C1 segment of cervical spinal cord (tissue), 14 donors: ENCODE data around the gene AAMP.
"Not testable (repeated sequence)": the region's sequence is repeated elsewhere in the genome, so short reads cannot be mapped to it uniquely, and the experiment has no call there.

ENCODE experiments used
- DNase-seq, 14 donors: peaks; one replicate each; lab custom pipeline; 2025; lab: John Stamatoyannopoulos, UW

AAMP gene, protein sequence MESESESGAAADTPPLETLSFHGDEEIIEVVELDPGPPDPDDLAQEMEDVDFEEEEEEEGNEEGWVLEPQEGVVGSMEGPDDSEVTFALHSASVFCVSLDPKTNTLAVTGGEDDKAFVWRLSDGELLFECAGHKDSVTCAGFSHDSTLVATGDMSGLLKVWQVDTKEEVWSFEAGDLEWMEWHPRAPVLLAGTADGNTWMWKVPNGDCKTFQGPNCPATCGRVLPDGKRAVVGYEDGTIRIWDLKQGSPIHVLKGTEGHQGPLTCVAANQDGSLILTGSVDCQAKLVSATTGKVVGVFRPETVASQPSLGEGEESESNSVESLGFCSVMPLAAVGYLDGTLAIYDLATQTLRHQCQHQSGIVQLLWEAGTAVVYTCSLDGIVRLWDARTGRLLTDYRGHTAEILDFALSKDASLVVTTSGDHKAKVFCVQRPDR

DNA sequence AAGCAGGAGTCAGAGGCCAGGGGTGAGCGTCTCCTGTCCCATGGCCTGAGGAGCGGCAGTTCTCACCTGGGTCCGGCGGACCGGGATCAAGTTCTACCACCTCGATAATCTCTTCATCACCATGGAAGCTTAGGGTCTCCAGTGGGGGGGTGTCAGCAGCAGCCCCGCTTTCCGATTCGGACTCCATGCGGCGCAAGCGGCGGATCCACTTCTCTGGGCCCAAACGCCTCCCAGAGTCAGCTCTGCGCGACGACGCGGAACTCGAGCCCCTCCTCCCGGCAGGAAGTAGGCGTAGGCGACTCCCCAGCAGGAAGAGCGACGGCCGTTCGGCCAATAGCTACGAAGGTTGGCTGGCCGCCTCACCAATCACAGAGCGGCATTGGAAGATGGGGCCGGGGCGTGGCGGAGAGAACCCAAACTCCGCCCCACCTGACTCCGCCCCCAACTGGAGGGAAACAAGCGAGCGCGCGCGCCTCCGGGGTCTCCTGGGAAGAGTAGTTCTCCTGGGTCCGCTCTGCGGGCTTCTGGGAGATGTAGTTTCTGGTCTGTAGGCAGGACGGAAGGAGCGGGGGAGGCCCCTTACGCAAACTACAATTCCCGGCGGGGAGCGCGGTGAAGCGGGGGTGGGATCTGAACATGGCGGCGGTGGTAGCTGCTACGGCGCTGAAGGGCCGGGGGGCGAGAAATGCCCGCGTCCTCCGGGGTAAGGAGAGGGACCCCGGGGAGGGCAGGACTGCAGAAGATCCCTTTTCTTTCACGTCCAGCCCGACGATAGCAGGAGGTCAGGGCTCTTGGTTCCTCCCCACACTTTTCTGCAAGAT, at the start of gene AAMP, which contains the start of gene PNKD:
Gene AAMP (minus strand): TSS at position 238 of the 821 bp plus-strand sequence. CDS start 51 bp downstream, at position 187.
Gene PNKD (plus strand): TSS at position 620 of the 821 bp plus-strand sequence. CDS start 17 bp downstream, at position 637.
- peak; percentile 93 to 100 (median 99) for DNase-seq

DNA sequence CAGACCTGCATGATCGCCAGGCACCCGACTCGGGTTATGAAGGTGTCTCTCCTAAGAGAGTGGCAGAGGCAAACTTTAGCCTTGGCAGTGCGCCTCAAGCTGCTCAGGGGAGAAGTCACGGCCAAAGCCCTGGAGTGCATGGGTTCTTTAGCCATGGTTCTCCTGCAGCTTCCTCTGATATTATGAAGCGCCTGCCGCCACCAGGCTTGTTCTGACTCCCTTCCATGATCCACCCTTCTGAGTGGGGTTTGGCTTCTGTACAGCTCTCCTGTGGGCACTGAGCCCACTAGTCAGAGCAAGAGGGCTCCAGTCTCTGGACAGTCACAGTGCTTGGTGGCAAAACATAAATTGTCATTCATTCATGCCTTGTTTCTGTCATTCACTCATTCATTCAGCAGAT, 48.3 kb upstream of the AAMP start:
- DNase-seq: no peak

DNA sequence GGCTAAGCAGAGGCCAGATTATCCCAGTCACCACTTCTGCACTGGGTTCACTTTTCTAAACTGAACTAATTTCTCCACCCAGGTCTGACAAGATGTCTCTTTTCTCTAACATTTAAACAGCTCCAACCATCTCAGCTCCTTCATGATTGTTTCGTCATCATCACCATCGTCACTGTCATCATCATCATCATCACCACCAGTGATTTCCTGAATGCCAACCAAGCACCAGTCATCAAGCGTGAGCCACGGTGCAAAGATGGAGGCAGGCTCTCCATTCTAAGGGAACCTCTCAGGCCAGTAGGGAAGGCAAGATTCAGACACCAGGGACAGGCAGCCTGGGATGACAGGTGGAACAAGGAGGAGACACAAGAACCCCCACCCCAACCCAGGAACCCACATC, 47.9 kb upstream of the AAMP start:
- DNase-seq: no peak

DNA sequence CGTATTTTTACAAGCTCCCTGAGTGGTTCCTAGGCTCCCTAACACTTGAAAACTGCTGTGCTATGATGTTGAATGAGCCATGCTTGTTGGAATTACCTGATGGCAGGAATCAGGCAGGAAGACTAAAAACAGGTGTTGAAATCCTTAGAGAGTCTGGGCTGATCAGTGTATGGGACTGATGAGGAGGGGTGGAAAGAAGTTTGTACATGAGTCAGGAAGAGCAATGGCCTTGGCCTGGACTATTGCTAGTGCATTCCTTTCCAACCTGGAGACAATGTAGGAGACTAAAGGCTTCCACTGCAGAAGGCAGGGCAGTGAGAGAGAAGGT, 47.3 kb upstream of the AAMP start:
- no peak for DNase-seq

DNA sequence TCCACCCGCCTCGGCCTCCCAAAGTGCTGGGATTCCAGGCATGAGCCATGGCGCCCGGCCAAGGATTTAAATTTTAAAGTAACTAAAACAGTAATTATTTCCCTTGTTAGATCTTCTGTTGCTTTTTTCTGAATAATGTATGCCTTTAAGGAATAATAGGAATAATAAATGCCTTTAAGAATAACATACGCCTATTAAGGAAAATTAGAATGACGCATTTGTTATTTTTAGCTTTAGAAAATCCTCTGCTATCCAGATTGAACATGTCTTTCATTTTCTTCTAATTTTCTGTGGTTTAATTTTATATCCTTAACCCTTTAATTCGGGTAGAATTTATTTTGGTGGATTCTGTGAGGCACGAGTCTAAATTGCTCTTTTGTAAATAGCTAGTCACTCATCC, 45.5 kb upstream of the AAMP start:
- DNase-seq: no peak

DNA sequence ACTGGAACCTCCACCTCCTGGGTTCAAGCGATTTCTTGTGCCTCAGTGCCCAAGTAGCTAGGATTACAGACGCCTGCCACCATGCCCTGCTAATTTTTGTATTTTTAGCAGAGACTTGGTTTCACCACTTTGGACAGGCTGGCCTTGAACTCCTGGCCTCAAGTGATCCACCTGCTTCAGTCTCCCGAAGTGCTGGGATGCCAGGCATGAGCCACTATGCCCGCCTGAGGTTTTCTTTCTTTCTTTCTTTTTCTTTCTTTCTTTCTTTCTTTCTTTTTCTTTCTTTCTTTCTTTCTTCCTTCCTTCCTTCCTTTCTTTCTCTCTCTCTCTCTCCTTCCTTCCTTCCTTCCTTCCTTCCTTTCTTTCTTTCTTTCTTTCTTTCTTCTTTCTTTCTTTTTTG, 44.8 kb upstream of the AAMP start:
- not testable (repeated sequence) for DNase-seq

DNA sequence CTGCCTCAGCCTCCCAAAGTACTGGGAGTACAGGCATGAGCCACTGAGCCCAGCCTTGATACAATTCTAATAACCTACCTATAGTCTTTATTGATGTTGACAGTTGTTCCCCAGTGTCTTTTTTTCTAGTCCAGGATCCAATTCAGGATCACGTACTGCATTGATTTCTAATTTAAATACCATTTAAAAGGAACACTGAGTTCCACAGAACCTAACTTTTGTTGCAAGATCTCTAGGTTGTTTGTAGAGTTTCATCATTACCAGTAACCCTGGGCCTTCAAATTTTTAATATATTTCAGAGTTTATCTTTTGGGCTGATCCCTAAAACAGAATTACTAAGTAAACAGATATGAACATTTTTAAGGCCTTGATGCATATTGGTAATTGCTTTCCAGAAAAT, 43.4 kb upstream of the AAMP start:
- no peak for DNase-seq

DNA sequence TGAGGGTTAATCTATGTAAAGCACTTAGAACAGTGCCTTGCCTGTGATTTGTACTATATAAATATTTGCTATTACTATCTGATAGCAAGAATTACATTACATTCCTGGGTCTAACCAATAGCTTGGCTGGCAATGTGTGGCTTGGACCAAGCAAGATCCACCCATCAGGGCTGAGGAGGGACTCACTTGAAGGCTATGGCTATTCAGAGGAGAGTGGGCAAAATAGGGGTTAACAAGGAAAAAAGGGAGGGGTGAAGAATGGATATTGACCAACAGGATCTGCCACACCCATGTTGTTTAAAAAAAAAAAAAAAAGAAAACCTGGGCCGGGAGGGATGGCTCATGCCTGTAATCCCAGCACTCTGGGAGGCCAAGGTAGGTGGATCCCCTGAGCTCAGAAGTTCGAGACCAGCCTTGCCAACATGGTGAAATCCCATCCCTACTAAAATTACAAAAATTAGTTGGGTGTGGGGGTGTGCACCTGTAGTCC, 42.4 kb upstream of the AAMP start:
- no peak for DNase-seq

DNA sequence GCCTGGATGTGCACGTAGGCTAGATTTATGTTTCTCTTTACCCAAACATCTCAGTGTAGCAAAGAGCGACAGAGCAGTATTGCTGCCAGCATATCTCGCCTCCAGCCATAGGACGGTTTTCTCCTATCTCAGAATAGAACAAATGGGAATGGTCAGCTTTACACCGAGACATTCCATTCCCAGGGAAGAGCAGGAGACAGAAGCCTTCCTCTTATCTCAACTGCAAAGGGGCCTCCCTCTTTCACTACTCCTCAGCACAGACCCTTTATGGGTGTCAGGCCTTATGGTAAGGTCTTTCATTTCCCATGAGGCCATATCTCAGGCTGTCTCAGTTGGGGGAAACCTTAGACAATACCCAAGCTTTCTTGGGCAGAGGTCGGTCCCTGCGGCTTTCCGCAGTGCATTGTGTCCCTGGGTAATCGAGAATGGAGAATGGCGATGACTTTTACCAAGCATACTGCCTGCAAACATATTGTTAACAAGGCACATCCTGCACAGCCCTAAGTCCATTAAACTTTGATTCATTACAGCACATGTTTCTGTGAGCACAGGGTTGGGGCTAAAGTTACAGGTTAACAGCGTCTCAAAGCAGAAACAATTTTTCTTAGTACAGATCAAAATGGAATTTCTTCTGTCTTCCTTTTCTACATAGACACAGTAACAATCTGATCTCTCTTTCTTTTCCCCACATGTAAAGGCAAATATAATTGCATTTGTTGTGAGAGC, 41.8 kb upstream of the AAMP start:
- not testable (repeated sequence) for DNase-seq

DNA sequence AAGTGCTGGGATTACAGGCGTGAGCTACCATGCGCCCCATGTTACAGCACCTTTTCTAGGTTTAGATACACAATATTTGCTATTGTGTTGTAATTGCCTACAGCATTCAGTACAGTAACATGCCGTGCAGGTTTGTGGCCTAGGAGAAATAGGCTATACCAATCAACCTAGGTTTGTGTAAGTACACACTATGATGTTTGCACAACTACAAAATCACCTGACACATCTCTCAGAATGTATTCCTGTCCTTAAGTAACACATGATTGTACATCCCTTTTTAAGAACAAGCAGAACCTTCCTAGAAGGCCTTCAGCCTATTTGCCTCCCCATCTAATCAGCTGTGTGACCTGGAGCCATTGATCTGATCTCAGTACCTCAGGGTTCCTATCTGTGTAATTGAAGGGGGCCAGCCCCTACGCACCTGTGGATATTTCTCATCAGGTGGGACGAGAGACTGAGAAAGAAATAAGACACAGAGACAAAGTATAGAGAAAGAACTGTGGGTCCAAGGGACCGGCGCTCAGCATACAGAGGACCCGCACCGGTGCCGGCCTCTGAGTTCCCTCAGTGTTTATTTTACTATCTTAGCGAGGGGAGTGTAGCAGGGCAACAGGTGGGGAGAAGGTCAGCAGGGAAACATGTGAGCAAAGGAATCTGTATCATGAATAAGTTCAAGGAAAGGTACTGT, 41.1 kb upstream of the AAMP start:
- DNase-seq: no peak

DNA sequence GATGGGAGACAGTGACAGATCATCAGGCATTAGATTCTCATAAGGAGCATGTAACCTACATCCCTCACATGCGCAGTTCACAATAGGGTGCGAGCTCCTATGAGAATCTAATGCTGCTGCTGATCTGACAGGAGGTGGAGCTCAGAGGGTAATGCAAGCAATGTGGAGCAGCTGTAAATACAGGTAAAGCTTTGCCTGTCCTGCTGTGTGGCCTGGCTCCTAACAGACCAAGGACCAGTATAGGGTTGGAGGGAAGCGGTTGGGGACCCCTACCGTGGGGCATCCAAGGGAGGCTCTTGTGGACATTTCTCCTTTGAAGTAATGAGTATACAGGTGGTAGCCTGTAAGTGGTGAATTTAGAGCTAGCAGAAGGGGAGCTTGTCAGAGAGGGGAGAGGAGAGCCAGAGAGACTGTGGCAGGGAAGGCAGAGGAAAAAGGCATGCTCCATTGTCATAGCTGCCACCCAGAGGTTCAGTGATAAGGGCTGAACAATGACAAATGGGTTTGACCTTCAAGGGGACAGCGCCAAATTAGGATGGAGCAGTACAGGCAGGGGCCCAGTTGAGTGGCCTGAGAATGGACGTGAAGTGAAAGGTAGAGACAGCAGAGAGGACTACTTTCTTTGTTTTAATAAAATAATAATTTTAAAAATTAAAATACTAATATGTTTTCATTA, 37.6 kb upstream of the AAMP start:
- DNase-seq: no peak

DNA sequence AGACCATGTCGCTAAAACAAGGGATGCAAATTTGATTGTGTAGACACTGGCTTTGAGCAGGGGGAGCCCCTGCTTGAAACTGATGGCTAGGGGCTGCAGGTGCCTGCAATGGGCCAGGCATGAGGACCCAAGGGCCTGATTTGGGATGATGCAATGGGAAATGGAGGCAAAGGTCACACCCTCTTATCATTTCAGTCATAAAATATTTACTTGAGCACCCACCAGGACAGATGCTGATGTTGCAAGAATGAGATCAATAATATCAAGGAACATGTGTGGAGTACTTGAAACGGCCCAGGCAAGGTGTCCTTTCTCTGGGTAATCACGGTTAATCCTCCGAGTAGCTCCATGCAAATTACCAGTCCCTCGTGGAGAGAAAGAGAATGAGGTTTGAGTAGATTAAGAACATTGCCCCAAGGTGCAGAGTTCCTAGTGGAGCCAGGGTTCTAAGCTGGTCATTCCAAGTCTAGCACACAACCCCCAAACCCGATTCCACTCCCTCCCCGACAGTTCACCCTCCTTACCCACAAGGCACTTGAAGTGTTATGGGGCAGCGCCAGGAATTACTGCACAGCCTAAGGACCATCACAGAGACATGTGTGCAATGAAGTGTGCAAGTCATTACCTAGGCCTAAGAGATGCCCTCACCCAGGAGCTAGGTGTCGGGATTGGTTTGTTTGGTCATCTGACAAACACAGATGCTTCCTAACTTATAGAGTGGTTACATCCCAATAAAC, 36.4 kb upstream of the AAMP start:
- DNase-seq: no peak

DNA sequence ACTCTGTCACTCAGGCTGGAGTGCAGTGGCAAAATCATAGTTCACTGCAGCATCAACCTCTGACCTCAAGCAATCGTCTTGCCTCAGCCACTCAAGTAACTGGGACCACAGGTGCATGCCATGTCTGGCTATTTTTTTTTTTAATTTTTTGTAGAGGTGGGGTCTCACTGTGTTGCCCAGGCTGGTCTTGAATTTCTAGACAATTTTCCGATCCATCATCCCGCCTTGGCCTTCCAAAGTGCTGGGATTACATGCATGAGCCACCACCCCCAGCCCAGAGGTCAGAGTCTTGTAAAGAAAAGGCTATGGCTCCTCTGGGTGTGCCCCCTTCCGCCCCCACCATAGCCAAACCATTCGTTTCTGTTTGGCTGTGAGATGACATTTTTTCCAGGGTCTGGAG, 35.4 kb upstream of the AAMP start:
- DNase-seq: no peak

DNA sequence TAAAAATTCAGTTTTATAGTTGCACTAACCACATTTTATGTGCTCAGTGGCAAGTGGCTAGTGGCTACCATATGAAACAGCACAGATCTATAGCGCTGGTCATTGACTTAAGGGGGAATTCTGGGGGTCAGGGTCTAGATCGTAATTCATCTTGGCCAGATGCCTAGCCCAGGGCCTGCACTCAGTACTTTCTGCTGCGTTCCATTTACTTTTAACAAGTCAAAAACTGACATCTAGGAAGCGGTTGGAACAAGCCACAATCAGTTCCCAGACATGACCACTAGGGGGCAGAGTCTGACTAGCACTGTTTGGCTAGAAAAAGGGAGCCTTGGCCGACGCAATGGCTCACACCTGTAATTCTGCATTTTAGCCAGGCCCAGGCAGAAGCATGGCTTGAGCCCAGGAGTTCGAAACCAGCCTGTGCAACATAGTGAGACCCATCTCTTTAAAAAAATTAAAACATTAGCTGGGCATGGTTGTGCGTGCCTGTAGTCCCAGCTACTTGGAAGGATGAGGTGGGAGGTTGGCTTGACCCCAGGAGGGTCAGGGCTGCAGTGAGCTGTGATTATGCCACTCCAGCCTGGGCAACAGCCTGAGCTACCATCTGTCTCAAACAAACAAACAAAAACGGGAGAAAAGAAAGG, 31.4 kb upstream of the AAMP start:
- DNase-seq: peak in 12 of 14 donors; percentile 32 to 82 (median 67)

DNA sequence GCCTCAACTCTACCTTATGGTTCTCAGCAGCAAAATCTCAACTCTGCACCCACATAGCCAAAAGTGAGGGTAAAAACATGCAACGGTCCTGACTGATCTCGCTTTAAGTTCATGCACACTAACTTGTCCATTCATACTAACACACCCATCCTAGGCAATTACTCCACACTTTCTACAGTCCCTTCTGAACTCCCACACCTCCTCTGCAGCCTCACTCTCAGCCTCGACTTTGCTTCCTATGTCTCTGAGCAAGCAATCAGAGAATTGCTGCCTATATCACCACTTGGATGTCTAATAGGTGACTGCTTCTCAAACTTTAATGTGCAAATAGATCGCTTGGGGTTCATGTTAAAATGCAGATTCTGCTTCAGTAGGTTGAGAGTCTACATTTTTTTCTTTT, 30.2 kb upstream of the AAMP start:
- DNase-seq: no peak

DNA sequence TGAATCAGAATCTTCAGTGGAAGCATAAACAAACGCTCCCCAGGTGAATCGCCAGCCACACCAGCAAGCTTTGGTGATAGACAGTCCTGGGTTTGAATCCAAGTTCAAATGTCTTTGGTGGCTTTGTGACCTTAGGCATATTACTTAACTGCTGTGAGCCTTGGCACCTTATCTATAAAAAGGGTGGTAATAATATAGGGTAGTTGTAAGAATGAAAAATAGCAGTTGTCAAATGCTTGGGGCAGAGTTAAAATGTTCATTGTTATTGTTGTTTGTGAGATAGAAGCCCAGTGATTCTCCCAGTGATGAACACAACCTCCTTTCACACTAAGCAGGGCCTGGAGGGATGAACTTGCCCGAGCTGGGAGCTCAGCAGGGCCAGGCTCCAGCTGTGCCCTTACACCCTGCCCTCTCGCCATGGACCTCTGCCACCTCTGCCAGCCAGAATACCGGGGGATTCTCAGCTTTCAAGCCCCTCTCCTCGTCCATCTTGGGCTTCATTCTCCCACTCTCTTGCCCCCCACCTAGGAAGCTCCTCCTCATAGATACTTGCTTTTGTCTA, 28.5 kb upstream of the AAMP start:
- DNase-seq: peak in 6 of 14 donors; percentile 17 to 37 (median 26)

DNA sequence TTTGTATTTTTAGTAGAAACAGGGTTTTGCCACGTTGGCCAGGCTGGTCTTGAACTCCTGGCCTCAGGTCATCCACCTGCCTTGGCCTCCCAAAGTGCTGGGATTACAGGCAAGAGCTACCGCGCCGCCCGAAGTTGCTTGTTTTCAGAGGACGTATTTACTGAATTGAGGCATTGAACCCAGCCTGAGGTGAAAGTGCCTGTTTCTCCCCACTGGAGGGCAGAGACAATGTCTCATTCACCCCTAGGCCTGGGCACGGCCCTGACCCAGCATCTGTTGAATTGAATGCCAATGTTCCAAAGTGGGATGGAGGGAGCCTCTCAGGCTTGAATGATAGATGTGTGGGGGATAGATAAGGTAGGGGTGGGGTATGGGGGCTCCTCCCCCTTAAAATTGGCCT, 26.9 kb upstream of the AAMP start:
- DNase-seq: peak in 10 of 14 donors; percentile 13 to 52 (median 41)

DNA sequence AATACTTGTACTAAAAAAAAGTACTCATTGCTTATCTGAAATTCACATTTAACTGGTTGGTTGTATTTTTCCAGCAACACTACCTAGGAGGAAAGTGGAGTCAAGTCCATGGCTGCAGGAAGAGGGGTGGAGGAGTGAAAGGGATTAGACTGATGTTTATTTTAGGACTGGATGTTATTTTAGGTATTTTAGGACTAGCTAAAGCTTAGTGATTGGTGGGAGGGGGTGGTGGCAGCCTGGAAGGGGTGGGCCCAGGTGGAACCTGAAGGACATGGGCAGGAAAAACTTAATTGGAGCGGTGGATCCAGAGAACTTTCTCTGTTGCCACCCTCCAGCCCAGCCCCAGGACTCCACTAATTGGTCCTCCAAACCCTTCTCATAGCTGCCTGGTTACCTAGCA, 26.3 kb upstream of the AAMP start:
- no peak for DNase-seq

DNA sequence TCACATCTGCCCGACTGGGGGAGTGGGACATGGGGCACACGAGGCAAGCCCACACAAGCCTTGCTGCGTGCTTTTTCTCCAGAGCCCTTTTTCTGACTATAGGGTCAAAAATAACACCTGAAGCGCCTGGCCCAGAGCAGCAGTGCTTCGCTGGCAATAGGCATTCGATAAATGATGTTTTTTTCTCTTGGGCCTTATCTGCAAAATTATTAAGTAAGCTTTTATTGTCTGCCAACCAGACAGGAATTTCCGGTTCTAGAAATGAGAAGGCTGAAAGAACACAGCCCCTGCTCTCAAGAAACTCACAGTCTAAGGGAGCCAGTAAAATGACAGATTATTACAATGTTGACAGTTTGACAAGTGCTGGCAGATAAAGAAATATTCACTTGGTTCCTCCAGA, 25.1 kb upstream of the AAMP start:
- no peak for DNase-seq
